Heart right ventricle (tissue), 16 donors: Measurements from ENCODE around the gene PIP4K2B. TPM values are rescaled to one million over a fixed set of nuclear protein-coding genes. Genes with fewer than 3 reads are reported as not detected.

Experiments
- ATAC-seq, 8 donors: fragments of 200-7000 bp; cut with Tn5 transposase; one replicate each; pipeline ENCODE4 v1.9.1; 2020; ENCODE audit warnings: mild to moderate bottlenecking in 8 of 8, moderate library complexity in 8 of 8, moderate number of reproducible peaks in 1 of 8
- DNase-seq, 2 donors: peaks; one replicate each; pipeline ENCODE4 v3.0.0-alpha.2; 2020
- H3K27ac ChIP-seq, 10 donors: fragments of 200-600 bp; sonication (generic) in 2 of 10; one replicate each; pipeline versions ENCODE4 v1.5.0 to v1.8.0; 2020 to 2022; ENCODE audit warnings: mild to moderate bottlenecking in 3 of 10
- H3K27me3 ChIP-seq, 7 donors: fragments of 200-600 bp; one replicate each; pipeline ENCODE4 v1.8.0; 2021 to 2022; ENCODE audit warnings: mild to moderate bottlenecking in 2 of 7
- H3K36me3 ChIP-seq, 9 donors: fragments of 200-600 bp; sonication (generic) in 1 of 9; one replicate each; pipeline versions ENCODE4 v1.5.0 to v1.8.0; 2020 to 2022; ENCODE audit warnings: mild to moderate bottlenecking in 2 of 9
- H3K4me1 ChIP-seq, 9 donors: fragments of 200-600 bp; sonication (generic) in 1 of 9; one replicate each; pipeline versions ENCODE4 v1.5.0 to v1.8.0; 2020 to 2022; ENCODE audit warnings: mild to moderate bottlenecking in 4 of 9
- H3K4me3 ChIP-seq, 10 donors: fragments of 200-600 bp; sonication (generic) in 2 of 10; one replicate each; pipeline versions ENCODE4 v1.5.0 to v1.8.0; 2020 to 2022; ENCODE audit warnings: mild to moderate bottlenecking in 7 of 10, moderate library complexity in 2 of 10
- H3K9me3 ChIP-seq, 11 donors: fragments of 200-600 bp in 10 of 11; sonication (generic) in 2 of 11; one replicate each; pipeline versions ENCODE4 v1.5.0 to v1.8.0; 2013 to 2022; ENCODE audit warnings: mild to moderate bottlenecking in 2 of 11, control low read depth in 1 of 11, moderate library complexity in 1 of 11
- WGBS, 2 donors: extraction: QIAGEN DNeasy Blood & Tissue Kit; methylation state at CpG; one replicate each; pipeline ENCODE4 v1.1.7; 2013; ENCODE audit warnings: inconsistent platforms in 1 of 2; 5-methylcytosine and 5-hydroxymethylcytosine counted together
- intact Hi-C, 10 donors: fragments of 100-400 bp; cut with DNase I; formaldehyde crosslinking; loops; one replicate each; pipeline versions ENCODE4 v1.11.1 to v1.14.2; 2022
- polyA plus RNA-seq, 2 donors: library from polyadenylated mRNA; stranded (reverse); fragments of 200-250 nt; gene quantifications; one replicate each; pipeline ENCODE4 v1.2.3, GENCODE V29; 2013
- total RNA-seq, 10 donors: library from RNA; stranded (reverse); fragmentation: NEBNext Ultra II Directional in 3 of 10; extraction: Animal tissue kit (Norgen Biotek cat#: 25700) in 3 of 10; gene quantifications; one replicate each; pipeline versions ENCODE4 v1.2.1 to v1.2.4, GENCODE V29; 2021 to 2023
- TF ChIP-seq, protein P1 (sequence below), 9 donors: fragments of 200-600 bp; sonication (generic) in 2 of 9; IDR thresholded peaks; one replicate each; pipeline versions ENCODE4 v1.5.0 to v1.8.0; 2021 to 2022; ENCODE audit warnings: antibody characterized with exemption in 9 of 9, mild to moderate bottlenecking in 5 of 9, moderate library complexity in 1 of 9
- donor health status: Arrhythmogenic right ventricular cardiomyopathy.
- donor health status: ischemic (EF 13 %, LVEDD 7.1; RV severe dilation, severe dysfunction).
- donor health status: healthy with polysubstance abuse.
- donor health status: DM: no; HTN: yes; CAD: no.
- donor health status: DM: no; HTN: no; CAD: no.
- donor health status: ischemic (EF 25% LVEDD 6.9; RV normal size, moderate dysfunction).
- donor health status: ischemic (EF 25% LVEDD 5.7; RV mildly dilated, moderate dysfunction).
- donor health status: healthy.
- donor health status: DM: yes; HTN: yes; CAD: no.
- donor health status: Ischemic cardiomyopathy.
- donor health status: ischemic (EF 35%, LVEDD 5.7; RV mildly dilated, moderate dysfunction).
- donor health status: nonischemic (EF 11% LVEDD 7.7; RV severe dilation, severe dysfunction).
- donor health status: DM: yes; HTN: yes; CAD: no.
- donor health status: PGD.
- donor health status: ischemic (EF 29% LVEDD 5.4; RV normal size, mild dysfunction).
- donor health status: nonischemic (EF 23%, LVEDD 6.1; RV moderate dilation, normal function).

Gene PIP4K2B
- total and polyA plus RNA-seq, 12 donors: 15.3 to 51.9 (median 46.4) TPM

DNA sequence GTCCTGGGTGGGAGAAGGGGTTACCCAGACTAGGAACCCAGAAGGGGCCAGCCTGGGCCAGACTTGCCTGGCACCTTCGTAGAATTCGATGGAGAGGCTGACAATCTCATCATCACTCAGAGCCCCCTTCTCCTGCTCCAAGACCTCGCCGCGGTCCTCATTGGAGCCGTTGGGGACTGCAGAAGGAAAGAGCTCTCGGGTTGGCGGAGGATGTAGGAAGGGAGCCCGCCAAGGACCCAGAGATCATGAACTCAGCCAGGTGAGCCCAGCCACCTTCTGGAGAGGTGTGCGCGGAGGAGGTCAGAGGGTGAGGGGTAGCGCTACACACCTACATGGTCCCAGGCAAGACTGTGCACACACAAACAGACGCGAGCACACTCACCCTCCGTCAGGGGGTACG is 60.7 kb downstream of the PIP4K2B start:
- WGBS, 2 donors: 94% methylated on average over 16 of the region's 16 CpGs
- DNase-seq (no peak), ATAC-seq (no peak)
- Histone ChIP-seq H3K27ac (no peak overlapping the region), H3K9me3 (no peaks in the 10 kb centered on the region), H3K27me3 (no peaks in the 10 kb centered on the region), H3K4me1 (peaks cover 23 to 60% (median 46%) of the 10 kb centered on the region in 9 donors), H3K36me3 (peaks cover 0 to 60% (median 21%) of the 10 kb centered on the region in 9 donors), H3K4me3 (no peak overlapping the region)
- TF ChIP-seq, protein P1, sequence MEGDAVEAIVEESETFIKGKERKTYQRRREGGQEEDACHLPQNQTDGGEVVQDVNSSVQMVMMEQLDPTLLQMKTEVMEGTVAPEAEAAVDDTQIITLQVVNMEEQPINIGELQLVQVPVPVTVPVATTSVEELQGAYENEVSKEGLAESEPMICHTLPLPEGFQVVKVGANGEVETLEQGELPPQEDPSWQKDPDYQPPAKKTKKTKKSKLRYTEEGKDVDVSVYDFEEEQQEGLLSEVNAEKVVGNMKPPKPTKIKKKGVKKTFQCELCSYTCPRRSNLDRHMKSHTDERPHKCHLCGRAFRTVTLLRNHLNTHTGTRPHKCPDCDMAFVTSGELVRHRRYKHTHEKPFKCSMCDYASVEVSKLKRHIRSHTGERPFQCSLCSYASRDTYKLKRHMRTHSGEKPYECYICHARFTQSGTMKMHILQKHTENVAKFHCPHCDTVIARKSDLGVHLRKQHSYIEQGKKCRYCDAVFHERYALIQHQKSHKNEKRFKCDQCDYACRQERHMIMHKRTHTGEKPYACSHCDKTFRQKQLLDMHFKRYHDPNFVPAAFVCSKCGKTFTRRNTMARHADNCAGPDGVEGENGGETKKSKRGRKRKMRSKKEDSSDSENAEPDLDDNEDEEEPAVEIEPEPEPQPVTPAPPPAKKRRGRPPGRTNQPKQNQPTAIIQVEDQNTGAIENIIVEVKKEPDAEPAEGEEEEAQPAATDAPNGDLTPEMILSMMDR (IDR thresholded peaks at IDR 0.05): no peak
- intact Hi-C loops: loop anchor here in 3 of 10 donors (5.0 to 10.0 kb wide), 3 partner anchors 56 to 184 kb away; no protein-coding TSS in a partner anchor

DNA sequence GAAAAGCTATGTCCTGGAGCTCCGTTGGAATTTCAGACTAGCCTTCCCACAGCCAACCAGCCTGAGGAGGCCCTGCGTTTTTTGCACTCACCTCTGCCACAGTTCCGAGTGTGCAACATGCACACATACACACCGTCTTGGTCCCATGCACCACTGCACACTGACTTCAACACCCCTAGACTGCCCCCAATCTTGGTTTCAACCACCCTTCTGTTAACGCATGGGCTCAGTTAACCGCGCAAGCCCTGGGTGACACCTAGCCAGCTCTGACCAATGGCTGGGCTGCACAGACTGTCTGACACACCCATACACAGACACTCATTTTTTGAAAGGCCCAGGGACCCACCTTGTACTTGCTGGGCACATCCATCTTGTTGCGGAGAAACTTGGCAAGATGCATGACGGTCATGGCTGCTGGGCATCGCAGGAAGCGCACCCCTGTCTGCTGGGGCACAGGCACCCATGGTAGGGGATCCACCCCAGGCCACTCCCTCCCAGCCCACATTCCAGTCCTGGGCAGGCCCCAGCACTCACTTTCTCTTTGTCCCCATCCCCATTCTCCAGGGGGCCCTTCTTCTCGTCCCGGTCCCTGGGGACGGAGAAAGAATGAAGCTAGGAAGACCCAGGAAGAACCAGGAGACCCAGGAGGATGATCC is 61.2 kb downstream of the PIP4K2B start:
- TF ChIP-seq, protein P1 (IDR thresholded peaks at IDR 0.05): no peak
- WGBS, 2 donors: 92% methylated on average over 14 of the region's 14 CpGs
- no peak overlapping the region for H3K4me3 ChIP-seq
- peaks cover 0 to 66% (median 21%) of the 10 kb centered on the region in 9 donors for H3K36me3 ChIP-seq
- no peaks in the 10 kb centered on the region for H3K27me3 ChIP-seq
- no peak overlapping the region for H3K27ac ChIP-seq
- intact Hi-C loops: loop anchor here in 3 of 10 donors (5.0 to 10.0 kb wide), 3 partner anchors 56 to 183 kb away; no protein-coding TSS in a partner anchor
- H3K9me3 ChIP-seq: no peaks in the 10 kb centered on the region
- ATAC-seq (no peak), DNase-seq (no peak)
- H3K4me1 ChIP-seq: peaks cover 19 to 60% (median 45%) of the 10 kb centered on the region in 9 donors

DNA sequence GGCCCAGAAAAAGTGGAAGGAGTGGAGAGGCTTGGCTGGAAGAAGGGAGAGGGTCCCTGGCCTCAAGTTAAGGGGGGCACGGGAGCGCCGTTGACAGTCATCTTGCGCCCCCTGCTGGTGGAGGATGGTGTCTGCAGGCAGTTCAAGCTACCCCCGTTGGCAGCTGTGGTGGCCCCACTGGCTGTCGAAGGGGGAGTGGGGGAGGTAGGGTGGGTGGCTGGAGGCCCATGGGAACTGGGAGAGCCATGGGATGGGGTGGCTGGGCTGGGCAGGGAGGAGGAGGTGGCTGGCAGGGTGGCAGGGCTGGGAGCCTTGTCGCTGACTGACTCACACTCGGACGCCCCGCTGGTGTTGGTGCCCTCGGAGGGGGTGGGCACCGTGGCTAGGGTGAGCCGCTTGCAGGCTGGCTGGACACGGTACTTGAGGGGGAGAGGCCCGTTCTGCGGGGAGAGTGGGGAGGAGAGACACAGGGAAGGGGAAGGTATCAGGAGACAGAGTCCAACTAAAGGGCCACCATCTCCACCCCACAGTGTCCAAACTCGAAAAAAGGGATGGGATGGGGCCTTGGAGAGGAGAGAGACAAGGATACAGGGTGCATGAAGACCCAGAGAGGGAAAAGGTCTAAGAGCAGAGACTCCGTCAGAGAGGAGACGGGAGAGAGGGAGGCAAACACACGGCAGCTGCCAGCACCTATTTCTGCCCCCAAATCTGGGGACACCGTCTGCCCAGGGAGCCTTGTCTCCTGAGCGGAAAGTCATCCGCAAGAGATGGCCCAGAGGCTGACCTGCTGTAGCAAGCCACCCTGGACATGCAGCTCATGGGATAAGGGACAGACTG is 64.0 kb downstream of the PIP4K2B start:
- ATAC-seq (peak in 7 of 8 donors; percentile 1 to 49 (median 27)), DNase-seq (peak; percentile 70 to 71)
- H3K27me3 ChIP-seq: no peaks in the 10 kb centered on the region
- H3K36me3 ChIP-seq: peaks cover 0 to 83% (median 21%) of the 10 kb centered on the region in 9 donors
- peaks cover 17 to 60% (median 42%) of the 10 kb centered on the region in 9 donors for H3K4me1 ChIP-seq
- TF ChIP-seq, protein P1 (IDR thresholded peaks at IDR 0.05): peak; percentile 83 to 88 (median 85)
- intact Hi-C loops: loop anchor here in 8 of 10 donors (1.0 to 10.0 kb wide), 5 partner anchors 53 to 181 kb away; no protein-coding TSS in a partner anchor
- peak overlapping the region in 4 of 10 donors; percentile 9 to 36 (median 15) for H3K27ac ChIP-seq
- no peak overlapping the region for H3K4me3 ChIP-seq
- 41 to 43% methylated on average over 23 of the region's 23 CpGs for WGBS, 2 donors
- no peaks in the 10 kb centered on the region for H3K9me3 ChIP-seq
